Measurements from ENCODE around the gene KLHL8. TPM values are rescaled to one million over a fixed set of nuclear protein-coding genes. Genes with fewer than 3 reads are reported as not detected.

KLHL8 gene
- 13.4 TPM for total RNA-seq
- long read RNA-seq, full-length matches to known transcripts, result 14 of 20 reads
- long read RNA-seq, partial matches to known transcripts, result 3 of 20 reads
- long read RNA-seq, other reads (novel, unspliced or antisense), result 3 of 20 reads

GRCh38 chr4:87220094-87220822, at the start of gene KLHL8:
TSS of gene KLHL8 (minus strand) at chr4:87220618. CDS start at chr4:87195539, 25,079 bp downstream.
- DNase-seq, result peak; percentile 94
- intact Hi-C loops (cut with micrococcal nuclease), result no loop called here
- ATAC-seq, result peak; percentile 99

- DNase-seq, result no peak
- intact Hi-C loops (cut with micrococcal nuclease), result no loop called here
- no peak for ATAC-seq
Observed at GRCh38 chr4:87270144-87270543, 49.7 kb upstream of the KLHL8 start.

- DNase-seq (no peak), ATAC-seq (no peak)
- intact Hi-C loops (cut with micrococcal nuclease), result no loop called here
Observed at GRCh38 chr4:87268411-87268810, 48.0 kb upstream of the KLHL8 start.

GRCh38 chr4:87266986-87267385, 46.6 kb upstream of the KLHL8 start:
- intact Hi-C loops (cut with micrococcal nuclease), result no loop called here
- DNase-seq (no peak), ATAC-seq (no peak)

GRCh38 chr4:87262886-87263285, 42.5 kb upstream of the KLHL8 start:
- intact Hi-C loops (cut with micrococcal nuclease), result no loop called here

GRCh38 chr4:87260477-87260876, 40.1 kb upstream of the KLHL8 start:
- DNase-seq (no peak), ATAC-seq (no peak)
- intact Hi-C loops (cut with micrococcal nuclease), result no loop called here

More at GRCh38 chr4:87262886-87263285, 42.5 kb upstream of the KLHL8 start:
- ATAC-seq (no peak), DNase-seq (no peak)

- ATAC-seq (no peak), DNase-seq (no peak)
- intact Hi-C loops (cut with micrococcal nuclease), result no loop called here
Observed at GRCh38 chr4:87258677-87259076, 38.3 kb upstream of the KLHL8 start.

GRCh38 chr4:87257523-87257922, 37.1 kb upstream of the KLHL8 start:
- intact Hi-C loops (cut with micrococcal nuclease), result no loop called here
- DNase-seq, result no peak
- ATAC-seq, result no peak

GRCh38 chr4:87255755-87256154, 35.3 kb upstream of the KLHL8 start:
- DNase-seq, result no peak
- no peak for ATAC-seq
- intact Hi-C loops (cut with micrococcal nuclease), result no loop called here

- intact Hi-C loops (cut with micrococcal nuclease), result no loop called here
- no peak for DNase-seq
- peak; percentile 42 for ATAC-seq
Observed at GRCh38 chr4:87251106-87251505, 30.7 kb upstream of the KLHL8 start.

GRCh38 chr4:87250294-87250693, 29.9 kb upstream of the KLHL8 start:
- DNase-seq (no peak), ATAC-seq (no peak)
- intact Hi-C loops (cut with micrococcal nuclease), result no loop called here

GRCh38 chr4:87249332-87250019, 29.1 kb upstream of the KLHL8 start:
- ATAC-seq (no peak), DNase-seq (no peak)
- intact Hi-C loops (cut with micrococcal nuclease), result no loop called here

GRCh38 chr4:87243426-87244053, 23.1 kb upstream of the KLHL8 start:
- intact Hi-C loops (cut with micrococcal nuclease), result no loop called here
- ATAC-seq (no peak), DNase-seq (no peak)

GRCh38 chr4:87241336-87241735, 20.9 kb upstream of the KLHL8 start:
- intact Hi-C loops (cut with micrococcal nuclease), result no loop called here
- ATAC-seq (no peak), DNase-seq (no peak)

GRCh38 chr4:87240341-87240740, 19.9 kb upstream of the KLHL8 start:
- intact Hi-C loops (cut with micrococcal nuclease), result no loop called here
- no peak for ATAC-seq
- DNase-seq, result no peak

- ATAC-seq, result no peak
- no peak for DNase-seq
- intact Hi-C loops (cut with micrococcal nuclease), result loop anchor here (5.0 kb wide), 1 partner anchor 88 kb away; no protein-coding TSS in a partner anchor
Observed at GRCh38 chr4:87239821-87240220, 19.4 kb upstream of the KLHL8 start.

- DNase-seq, result no peak
- intact Hi-C loops (cut with micrococcal nuclease), result loop anchor here (5.0 kb wide), 1 partner anchor 87 kb away; no protein-coding TSS in a partner anchor
- no peak for ATAC-seq
Observed at GRCh38 chr4:87239194-87239593, 18.8 kb upstream of the KLHL8 start.

- intact Hi-C loops (cut with micrococcal nuclease), result loop anchor here (5.0 kb wide), 1 partner anchor 85 kb away; no protein-coding TSS in a partner anchor
- ATAC-seq (no peak), DNase-seq (no peak)
Observed at GRCh38 chr4:87236861-87237260, 16.4 kb upstream of the KLHL8 start.

- DNase-seq, result no peak
- ATAC-seq, result no peak
- intact Hi-C loops (cut with micrococcal nuclease), result loop anchor here (5.0 kb wide), 1 partner anchor 83 kb away; no protein-coding TSS in a partner anchor
Observed at GRCh38 chr4:87235020-87235671, 14.7 kb upstream of the KLHL8 start.

Measured in left ventricle myocardium superior (tissue), 1 donor.